Nephron (organoid): Measurements from ENCODE around the gene TTLL11.
A peak's percentile ranks its signal among the peaks of the same experiment; 100 is the strongest.

ENCODE experiments used
- H3K27ac Mint-ChIP-seq, 3 experiments: 2 replicates each; pipeline ENCODE4 v1.8.0; 2020; ENCODE audit warnings: mixed read lengths in 3 of 3, mild to moderate bottlenecking in 2 of 3, moderate library complexity in 1 of 3
- H3K27me3 Mint-ChIP-seq: 2 replicates; pipeline ENCODE4 v1.8.0; 2021; ENCODE audit warnings: low read depth, mild to moderate bottlenecking, moderate library complexity, mixed read lengths
- H3K36me3 Mint-ChIP-seq: 2 replicates; pipeline ENCODE4 v1.8.0; 2020; ENCODE audit warnings: low read depth, mixed read lengths
- H3K4me1 Mint-ChIP-seq: 2 replicates; pipeline ENCODE4 v1.8.0; 2020; ENCODE audit warnings: mixed read lengths
- H3K4me3 Mint-ChIP-seq, 3 experiments: 2 replicates each; pipeline ENCODE4 v1.8.0; 2020; ENCODE audit warnings: mild to moderate bottlenecking in 3 of 3, mixed read lengths in 3 of 3, moderate library complexity in 2 of 3
- H3K9me3 Mint-ChIP-seq: 2 replicates; pipeline ENCODE4 v1.8.0; 2020; ENCODE audit warnings: mixed read lengths
- CTCF ChIP-seq, 3 experiments: fragments of 200-600 bp; sonication (generic); IDR thresholded peaks; one replicate each; pipeline ENCODE4 v1.5.0; 2021; ENCODE audit warnings: antibody characterized with exemption in 3 of 3; ENCODE audit not compliant: unreplicated experiment in 3 of 3

The TTLL11 gene

DNA sequence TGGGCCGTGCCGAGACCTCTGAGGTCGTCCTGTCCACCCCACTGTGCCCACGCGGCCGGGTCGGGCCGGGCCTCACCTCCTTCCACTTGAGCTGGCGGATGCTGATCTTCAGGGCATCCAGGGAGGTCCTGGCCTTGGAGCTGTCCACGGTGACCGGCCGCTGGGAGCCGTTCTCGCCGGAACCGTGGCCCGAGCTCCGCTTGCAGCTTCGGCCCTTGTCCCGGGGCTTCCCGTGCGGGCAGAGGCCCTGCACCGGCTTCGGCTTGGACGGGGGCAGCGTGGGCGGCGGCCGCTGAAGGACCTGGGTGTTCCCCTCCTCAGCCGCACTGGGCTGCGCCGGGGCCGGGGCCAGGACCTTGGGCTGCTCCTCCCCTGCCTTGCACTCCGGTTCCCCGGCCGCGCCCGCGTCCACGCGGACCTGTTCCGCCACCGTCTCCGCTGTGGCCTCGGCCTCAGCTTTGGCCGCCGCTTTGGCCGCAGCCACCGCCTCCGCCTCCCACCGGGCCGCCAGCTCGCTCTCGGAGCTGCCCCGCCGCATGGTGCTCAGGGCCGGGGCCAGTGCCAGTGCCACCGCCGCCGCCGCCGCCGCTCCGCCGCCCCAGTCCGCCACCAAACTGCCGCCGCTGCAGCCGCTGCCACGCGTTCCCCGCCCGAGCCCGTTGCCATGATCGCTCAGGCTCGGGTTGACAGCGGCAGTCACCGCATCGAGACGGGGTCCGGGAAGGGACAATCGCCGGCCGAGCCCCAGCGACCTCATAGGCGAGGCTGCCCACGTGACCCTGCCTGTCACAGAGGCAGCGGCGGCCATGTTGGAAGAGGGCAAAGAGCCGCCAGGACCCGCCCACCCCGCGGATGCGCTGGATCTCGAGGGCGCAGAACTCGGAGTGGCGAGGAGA lies at the start of gene TTLL11:
Gene TTLL11, minus strand, starts transcription at position 698 of the 896 bp plus-strand sequence. Its CDS starts 160 bp downstream, at position 538.
- H3K27ac Mint-ChIP-seq = peak within 1 kb of the TSS in 2 of 3 experiments; percentile 12 to 42
- peaks cover 24% of the 10 kb centered on the region for H3K27me3 Mint-ChIP-seq
- H3K9me3 Mint-ChIP-seq = no peaks in the 10 kb centered on the region
- H3K36me3 Mint-ChIP-seq = no peaks in the 10 kb centered on the region
- no peak for TF ChIP-seq CTCF (IDR thresholded peaks at IDR 0.05; ENCODE audit: unreplicated experiment in 3 of 3)
- H3K4me1 Mint-ChIP-seq = peaks cover 21% of the 10 kb centered on the region
- peak within 1 kb of the TSS; percentile 91 to 93 (median 91) for H3K4me3 Mint-ChIP-seq

- no peak for TF ChIP-seq CTCF (IDR thresholded peaks at IDR 0.05; ENCODE audit: unreplicated experiment in 3 of 3)
- Mint-ChIP-seq H3K27ac (no peak overlapping the region), H3K9me3 (no peaks in the 10 kb centered on the region), H3K36me3 (peaks cover 45% of the 10 kb centered on the region), H3K4me3 (no peak overlapping the region), H3K4me1 (peaks cover 13% of the 10 kb centered on the region), H3K27me3 (peaks cover 11% of the 10 kb centered on the region)
Measured at GRCh38 chr9:122141671-122142070, 48.6 kb upstream of the TTLL11 start.

DNA sequence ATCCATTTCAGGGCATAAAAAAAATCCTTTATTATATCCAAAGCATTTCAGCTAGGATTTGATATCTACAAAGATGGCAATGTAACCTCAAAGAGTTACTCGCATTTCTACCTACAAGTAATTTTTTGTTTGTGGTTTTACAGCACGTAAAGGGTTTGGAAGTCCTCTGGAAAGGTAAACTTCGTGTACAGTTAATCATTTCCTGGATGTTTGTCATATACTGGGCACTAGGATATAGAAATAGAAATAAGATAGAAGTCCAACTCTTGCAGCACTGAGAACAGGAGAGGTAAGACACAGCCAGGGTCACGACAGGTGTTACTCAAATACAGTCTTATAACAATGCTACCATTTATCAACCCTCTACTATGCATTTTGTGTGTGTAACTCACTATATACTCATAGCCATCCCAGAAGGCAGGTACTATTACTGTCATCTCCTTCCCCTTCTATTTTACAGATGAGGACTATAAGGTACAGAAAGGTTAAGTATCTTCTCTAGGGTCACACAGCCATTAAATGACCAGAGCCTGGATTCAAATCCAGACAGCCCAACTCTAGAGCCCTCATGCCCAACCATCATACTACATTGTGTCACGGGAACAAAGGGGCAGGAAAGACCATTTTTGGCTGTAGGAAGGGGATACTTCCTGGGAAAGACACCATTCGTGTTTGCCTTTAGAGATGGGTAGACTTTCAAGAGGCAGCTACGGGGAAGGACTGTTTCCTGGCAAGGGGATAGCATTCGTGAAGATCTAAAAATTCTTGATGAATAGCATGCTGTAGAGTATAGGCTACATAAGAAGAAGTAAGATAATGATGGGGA lies 47.5 kb upstream of the TTLL11 start:
- H3K4me3 Mint-ChIP-seq = no peak overlapping the region
- H3K27me3 Mint-ChIP-seq = peaks cover 17% of the 10 kb centered on the region
- H3K27ac Mint-ChIP-seq = no peak overlapping the region
- no peaks in the 10 kb centered on the region for H3K9me3 Mint-ChIP-seq
- peaks cover 39% of the 10 kb centered on the region for H3K36me3 Mint-ChIP-seq
- H3K4me1 Mint-ChIP-seq = peaks cover 13% of the 10 kb centered on the region
- TF ChIP-seq CTCF (IDR thresholded peaks at IDR 0.05; ENCODE audit: unreplicated experiment in 3 of 3) = no peak

- Mint-ChIP-seq H3K9me3 (no peaks in the 10 kb centered on the region), H3K36me3 (peaks cover 21% of the 10 kb centered on the region), H3K27me3 (peaks cover 26% of the 10 kb centered on the region), H3K27ac (no peak overlapping the region), H3K4me1 (peaks cover 6% of the 10 kb centered on the region), H3K4me3 (no peak overlapping the region)
- no peak for TF ChIP-seq CTCF (IDR thresholded peaks at IDR 0.05; ENCODE audit: unreplicated experiment in 3 of 3)
Measured at GRCh38 chr9:122138560-122139268, 45.6 kb upstream of the TTLL11 start.

GRCh38 chr9:122135529-122135859 lies 42.4 kb upstream of the TTLL11 start:
- H3K36me3 Mint-ChIP-seq = no peaks in the 10 kb centered on the region
- H3K4me1 Mint-ChIP-seq = no peaks in the 10 kb centered on the region
- H3K4me3 Mint-ChIP-seq = no peak overlapping the region
- no peak for TF ChIP-seq CTCF (IDR thresholded peaks at IDR 0.05; ENCODE audit: unreplicated experiment in 3 of 3)
- H3K27ac Mint-ChIP-seq = no peak overlapping the region
- H3K27me3 Mint-ChIP-seq = peaks cover 58% of the 10 kb centered on the region
- H3K9me3 Mint-ChIP-seq = no peaks in the 10 kb centered on the region
